SU-DHL-6 (cell line): ENCODE data around the gene LDB2.

ENCODE experiments used
- H2AFZ ChIP-seq: fragments of 200-600 bp; sonication (generic); 2 replicates; pipeline ENCODE4 v1.6.1; 2014; ENCODE audit warnings: low read depth, mild to moderate bottlenecking, moderate library complexity, mixed read lengths, antibody characterized with exemption, low read length; ENCODE audit not compliant: severe bottlenecking
- H3F3A ChIP-seq: fragments of 200-600 bp; shearing (Covaris generic); 2 replicates; pipeline ENCODE4 v1.6.0; 2016; ENCODE audit warnings: antibody characterized with exemption, mild to moderate bottlenecking; ENCODE audit not compliant: insufficient read depth
- H3K27ac ChIP-seq: fragments of 200-600 bp; sonication (generic); 2 replicates; pipeline ENCODE4 v1.5.1; 2016; ENCODE audit warnings: low read depth, mild to moderate bottlenecking, low read length, moderate library complexity, mixed read lengths
- H3K27me3 ChIP-seq: fragments of 200-600 bp; sonication (generic), shearing (Covaris generic); 2 replicates; pipeline ENCODE4 v1.6.0; 2014; ENCODE audit warnings: mild to moderate bottlenecking, low read length
- H3K36me3 ChIP-seq: fragments of 200-600 bp; sonication (generic); 2 replicates; pipeline ENCODE4 v1.6.1; 2014; ENCODE audit warnings: mild to moderate bottlenecking, low read length, mixed read lengths
- H3K4me2 ChIP-seq: fragments of 300-600, 200-600 bp; shearing (Covaris generic), sonication (generic); 2 replicates; pipeline ENCODE4 v1.6.0; 2014; ENCODE audit warnings: low read length, low read depth, mild to moderate bottlenecking; ENCODE audit not compliant: poor library complexity, severe bottlenecking
- H3K4me3 ChIP-seq: fragments of 200-600 bp; sonication (generic); 2 replicates; pipeline ENCODE4 v1.5.1; 2014; ENCODE audit warnings: antibody characterized with exemption, low read length, mild to moderate bottlenecking, mixed read lengths; ENCODE audit not compliant: insufficient read depth, poor library complexity, severe bottlenecking
- H3K79me2 ChIP-seq: fragments of 200-600 bp; sonication (generic); 2 replicates; pipeline ENCODE4 v1.6.1; 2014; ENCODE audit warnings: mild to moderate bottlenecking, low read length, moderate library complexity; ENCODE audit not compliant: insufficient read depth
- H3K9ac ChIP-seq: fragments of 200-600 bp; sonication (generic); 2 replicates; pipeline ENCODE4 v1.7.0; 2014; ENCODE audit warnings: mild to moderate bottlenecking, low read length
- H3K9me2 ChIP-seq: fragments of 200-600 bp; sonication (generic); replicated peaks from 2 replicates; pipeline ENCODE4 v1.6.1; 2014; ENCODE audit warnings: low read length; ENCODE audit not compliant: insufficient read depth
- H3K9me3 ChIP-seq: fragments of 200-600 bp; sonication (generic); 2 replicates; pipeline ENCODE4 v1.6.1; 2014; ENCODE audit warnings: low read length, mixed read lengths; ENCODE audit not compliant: insufficient read depth
- H4K20me1 ChIP-seq: fragments of 200-600 bp; sonication (generic); 2 replicates; pipeline ENCODE4 v1.6.1; 2014; ENCODE audit warnings: low read depth, mild to moderate bottlenecking, antibody characterized with exemption, low read length, moderate library complexity, mixed read lengths
- CTCF ChIP-seq: fragments of 200-600 bp; sonication (generic); IDR thresholded peaks from one replicate; pipeline ENCODE4 v1.5.1; 2017; ENCODE audit warnings: antibody characterized with exemption, mild to moderate bottlenecking, low read length, moderate library complexity; ENCODE audit not compliant: insufficient read depth, poor library complexity, severe bottlenecking
- EZH2phosphoT487 ChIP-seq: fragments of 200-600 bp; sonication (generic), shearing (Covaris generic); conservative IDR thresholded peaks from 2 replicates; pipeline ENCODE4 v1.6.1; 2018; ENCODE audit warnings: mild to moderate bottlenecking, antibody characterized with exemption, low read length, moderate library complexity, mixed read lengths

LDB2 gene

GRCh38 chr4:16897991-16898827, at the start of gene LDB2:
LDB2 (minus strand) TSS chr4:16898645.
- H3K9me3 ChIP-seq: no peaks in the 10 kb centered on the region
- no peak within 1 kb of the TSS for H3K4me2 ChIP-seq
- no peaks in the 10 kb centered on the region for H3K79me2 ChIP-seq
- no peaks in the 10 kb centered on the region for H3K9me2 ChIP-seq
- H3K4me3 ChIP-seq: no peak within 1 kb of the TSS
- H3K27ac ChIP-seq: no peak within 1 kb of the TSS
- H3K27me3 ChIP-seq: no peaks in the 10 kb centered on the region
- H3K9ac ChIP-seq: no peak within 1 kb of the TSS
- H3K36me3 ChIP-seq: no peaks in the 10 kb centered on the region
- H4K20me1 ChIP-seq: no peaks in the 10 kb centered on the region
- no peak for TF ChIP-seq CTCF
- no peak for TF ChIP-seq EZH2phosphoT487
- no peaks in the 10 kb centered on the region for H3F3A ChIP-seq
- no peak within 1 kb of the TSS for H2AFZ ChIP-seq

GRCh38 chr4:16942491-16942890, 44.0 kb upstream of the LDB2 start:
- no peak overlapping the region for H3K4me3 ChIP-seq
- H3K27ac ChIP-seq: no peak overlapping the region
- TF ChIP-seq EZH2phosphoT487 (no peak), CTCF (no peak)
- H3F3A ChIP-seq: no peaks in the 10 kb centered on the region
- H3K4me2 ChIP-seq: no peak overlapping the region
- no peaks in the 10 kb centered on the region for H4K20me1 ChIP-seq
- no peaks in the 10 kb centered on the region for H3K36me3 ChIP-seq
- H3K9me2 ChIP-seq: no peaks in the 10 kb centered on the region
- H3K27me3 ChIP-seq: no peaks in the 10 kb centered on the region
- H3K9ac ChIP-seq: no peak overlapping the region
- no peaks in the 10 kb centered on the region for H3K79me2 ChIP-seq
- H2AFZ ChIP-seq: no peak overlapping the region
- no peaks in the 10 kb centered on the region for H3K9me3 ChIP-seq

GRCh38 chr4:16939178-16939577, 40.7 kb upstream of the LDB2 start:
- Histone ChIP-seq H3K9me2 (no peaks in the 10 kb centered on the region), H3K4me3 (no peak overlapping the region)

More at GRCh38 chr4:16939178-16939577, 40.7 kb upstream of the LDB2 start:
- Histone ChIP-seq H3K79me2 (no peaks in the 10 kb centered on the region), H3K4me2 (no peak overlapping the region), H3K36me3 (no peaks in the 10 kb centered on the region), H3K27ac (no peak overlapping the region), H2AFZ (no peak overlapping the region), H3K27me3 (no peaks in the 10 kb centered on the region), H3K9me3 (no peaks in the 10 kb centered on the region), H4K20me1 (no peaks in the 10 kb centered on the region), H3K9ac (no peak overlapping the region), H3F3A (no peaks in the 10 kb centered on the region)
- TF ChIP-seq CTCF (no peak), EZH2phosphoT487 (no peak)
